K562 (cell line): ENCODE results near the gene GABPB2. TPM values are rescaled to one million over a fixed set of nuclear protein-coding genes. Genes with fewer than 3 reads are reported as not detected.

Source experiments
- ATAC-seq: fragments of 200-7000 bp; cut with Tn5 transposase; 3 replicates; pipeline ENCODE4 v1.9.1; 2020; ENCODE audit warnings: moderate library complexity
- BruUV-seq: library from RNA; stranded (reverse); fragments of 400-500 nt; replicated peaks from 2 replicates; lab custom pipeline; 2021; lab: Mats Ljungman, UMichigan
- CTCF ChIA-PET: fragments of 300-600 bp; formaldehyde crosslinking; extraction: SDS; loops from one replicate; lab custom pipeline; 2021; ENCODE audit warnings: low intra/inter-chr PET ratio; lab: Yijun Ruan, JAX
- POLR2A ChIA-PET: fragments of 300-600, 350-650 bp; sonication (Branson Sonifier 250); formaldehyde crosslinking; extraction: SDS; loops from one replicate; lab custom pipeline; 2021; ENCODE audit warnings: antibody characterized with exemption, inconsistent platforms; lab: Yijun Ruan, JAX
- DNase-seq, 4 experiments: peaks; one replicate each; pipeline versions ENCODE4 v3.0.0 to v3.0.0-alpha.2; 2011 to 2018; ENCODE audit warnings: low spot score in 3 of 4, mixed read lengths in 3 of 4; ENCODE audit errors: extremely low read depth in 1 of 4
- FAIRE-seq: peaks from 2 replicates; lab custom pipeline; 2011; peaks lifted over from hg19 to GRCh38; lab: Jason Lieb, UNC
- H2AFZ ChIP-seq: 2 replicates; pipeline ENCODE4 v1.6.0; 2011; ENCODE audit warnings: low read depth, low read length, control low read depth, inconsistent platforms
- H3K27ac ChIP-seq: fragments of 200-600 bp; 3 replicates; pipeline ENCODE4 v1.8.0; 2011; ENCODE audit warnings: low read depth, mild to moderate bottlenecking, control low read depth, inconsistent platforms, low read length, moderate library complexity, mixed read lengths; ENCODE audit errors: extremely low read depth
- H3K27me3 ChIP-seq, 2 experiments: fragments of 300-600 bp in 1 of 2; 2 replicates in 1 of 2; 3 replicates in 1 of 2; pipeline versions ENCODE4 v1.6.0 to v1.8.0; 2011; ENCODE audit warnings: inconsistent platforms in 2 of 2, low read length in 2 of 2, mild to moderate bottlenecking in 1 of 2, mixed read lengths in 1 of 2, moderate library complexity in 1 of 2; ENCODE audit not compliant: control insufficient read depth in 2 of 2, insufficient read depth in 2 of 2
- H3K36me3 ChIP-seq: fragments of 300-600 bp; 3 replicates; pipeline ENCODE4 v1.8.0; 2011; ENCODE audit warnings: mild to moderate bottlenecking, low read length, inconsistent platforms; ENCODE audit not compliant: control insufficient read depth, insufficient read depth
- H3K4me1 ChIP-seq, 2 experiments: fragments of 200-600 bp in 1 of 2; replicated peaks in 1 of 2; 2 replicates in 1 of 2; 3 replicates in 1 of 2; pipeline versions ENCODE4 v1.5.1 to v1.8.0; 2011; ENCODE audit warnings: inconsistent platforms in 2 of 2, low read length in 2 of 2, mild to moderate bottlenecking in 1 of 2, mixed read lengths in 1 of 2, moderate library complexity in 1 of 2; ENCODE audit not compliant: control insufficient read depth in 2 of 2, insufficient read depth in 2 of 2
- H3K4me2 ChIP-seq: 2 replicates; pipeline ENCODE4 v1.6.1; 2011; ENCODE audit warnings: low read length, control low read depth, inconsistent platforms, mixed read lengths; ENCODE audit not compliant: insufficient read depth
- H3K4me3 ChIP-seq: fragments of 200-600 bp; sonication (generic), shearing (Covaris generic); 2 replicates; pipeline ENCODE4 v1.5.1; 2016; ENCODE audit warnings: control low read depth, inconsistent platforms
- H3K79me2 ChIP-seq: fragments of 200-600 bp; 3 replicates; pipeline ENCODE4 v1.8.0; 2011; ENCODE audit warnings: low read length, inconsistent platforms; ENCODE audit not compliant: control insufficient read depth, insufficient read depth
- H3K9ac ChIP-seq, 2 experiments: 2 replicates each; pipeline versions ENCODE4 v1.6.0 to v1.6.1; 2011; ENCODE audit warnings: low read depth in 2 of 2, low read length in 2 of 2, control low read depth in 1 of 2, inconsistent platforms in 1 of 2, mild to moderate bottlenecking in 1 of 2, mixed read lengths in 1 of 2; ENCODE audit not compliant: insufficient read depth in 1 of 2
- H3K9me1 ChIP-seq: one replicate; pipeline ENCODE4 v1.6.0; 2011; ENCODE audit warnings: inconsistent platforms, mild to moderate bottlenecking, low read length, moderate library complexity; ENCODE audit not compliant: control insufficient read depth, insufficient read depth
- H3K9me3 ChIP-seq: replicated peaks from 2 replicates; pipeline ENCODE4 v1.5.1; 2011; ENCODE audit warnings: low read depth, low read length, inconsistent platforms; ENCODE audit not compliant: control insufficient read depth, insufficient read depth
- H4K20me1 ChIP-seq: replicated peaks from 2 replicates; pipeline ENCODE4 v1.6.1; 2011; ENCODE audit warnings: low read length, inconsistent platforms, mixed read lengths; ENCODE audit not compliant: control insufficient read depth, insufficient read depth
- ARHGAP35 ChIP-seq: fragments of 450-650 bp; IDR thresholded peaks from 2 replicates; pipeline ENCODE4 v1.6.1; 2018; ENCODE audit not compliant: partially characterized antibody
- ARID1B ChIP-seq: fragments of 450-650 bp; IDR thresholded peaks from 2 replicates; pipeline ENCODE4 v1.6.1; 2016; ENCODE audit warnings: antibody characterized with exemption, mild to moderate bottlenecking, inconsistent platforms
- ATF7 ChIP-seq: fragments of 450-650 bp; IDR thresholded peaks from 2 replicates; pipeline ENCODE4 v1.7.1; 2014; ENCODE audit warnings: mild to moderate bottlenecking, moderate library complexity
- HDAC2 ChIP-seq: fragments of 450-650 bp; IDR thresholded peaks from 2 replicates; pipeline ENCODE4 v1.6.1; 2016; ENCODE audit warnings: mild to moderate bottlenecking
- JUND ChIP-seq, 2 experiments: IDR thresholded peaks; 2 replicates in 1 of 2; 3 replicates in 1 of 2; pipeline ENCODE4 v1.6.1; 2011; ENCODE audit warnings: borderline replicate concordance in 2 of 2, low read depth in 2 of 2, low read length in 2 of 2, improper control_type of control experiment in 1 of 2, missing biosample characterization in 1 of 2, missing genetic modification characterization in 1 of 2, missing genetic modification reagents in 1 of 2
- MYC ChIP-seq, 2 experiments: fragments of 250-450 bp in 1 of 2; sonication (Bioruptor Pico) in 1 of 2; IDR thresholded peaks; 2 replicates each; pipeline versions ENCODE4 v1.5.1 to v1.6.1; 2012 to 2021; ENCODE audit warnings: low read depth in 2 of 2, borderline replicate concordance in 1 of 2, improper control_type of control experiment in 1 of 2, low read length in 1 of 2, mild to moderate bottlenecking in 1 of 2, moderate library complexity in 1 of 2
- POLR3A ChIP-seq: IDR thresholded peaks from 2 replicates; pipeline ENCODE4 v1.6.1; 2011; ENCODE audit warnings: borderline replicate concordance, mild to moderate bottlenecking, moderate library complexity; ENCODE audit not compliant: insufficient read length, insufficient read depth; ENCODE audit errors: extremely low read depth
- RUNX1 ChIP-seq: sonication (generic); IDR thresholded peaks from 2 replicates; pipeline ENCODE4 v1.6.1; 2016; ENCODE audit warnings: antibody characterized with exemption, low read depth
- SMAD4 ChIP-seq: fragments of 250-450 bp; sonication (Bioruptor Pico); conservative IDR thresholded peaks from 2 replicates; pipeline ENCODE4 v1.8.0; 2021; ENCODE audit warnings: inconsistent platforms, mild to moderate bottlenecking, moderate library complexity
- YY1 ChIP-seq, 3 experiments: IDR thresholded peaks; 2 replicates each; pipeline ENCODE4 v1.6.1; 2011; ENCODE audit warnings: low read length in 2 of 3, mild to moderate bottlenecking in 2 of 3, moderate library complexity in 2 of 3, borderline replicate concordance in 1 of 3, control low read depth in 1 of 3, low read depth in 1 of 3; ENCODE audit not compliant: insufficient read depth in 3 of 3, insufficient replicate concordance in 2 of 3, control insufficient read depth in 1 of 3, insufficient read length in 1 of 3; ENCODE audit errors: extremely low read depth in 1 of 3
- ZNF12 ChIP-seq: sonication (generic); formaldehyde crosslinking; IDR thresholded peaks from 2 replicates; pipeline ENCODE4 v1.4.0; 2020; ENCODE audit warnings: mild to moderate bottlenecking, missing genetic modification reagents
- ZNF232 ChIP-seq: sonication (generic); formaldehyde crosslinking; IDR thresholded peaks from 2 replicates; pipeline ENCODE4 v1.8.0; 2022; ENCODE audit warnings: mild to moderate bottlenecking, missing genetic modification reagents
- WGBS: fragments of 100-300 bp; shearing (Covaris generic); methylation state at CpG from one replicate; pipeline ENCODE4 v1.1.6; 2016; ENCODE audit warnings: low coverage, mixed read lengths; ENCODE audit not compliant: insufficient coverage; ENCODE audit errors: missing lambda C conversion rate; 5-methylcytosine and 5-hydroxymethylcytosine counted together
- in situ Hi-C: fragments of 300-500 bp; cut with MboI; formaldehyde crosslinking; loops from 4 replicates; pipeline ENCODE4 v1.15.0; 2018; ENCODE audit warnings: inconsistent platforms, mixed read lengths
- intact Hi-C: fragments of 100-400 bp; cut with micrococcal nuclease; formaldehyde crosslinking; loops from 2 replicates; pipeline ENCODE4 v1.14.2; 2022
- polyA plus RNA-seq, 8 experiments: library from polyadenylated mRNA; depleted of rRNA in 4 of 8; stranded (reverse) in 5 of 8; unstranded in 3 of 8; fragments of >200 nt; fragmentation: Nextera tagmentation in 2 of 8; fragmentation: Illumina TruSeq in 1 of 8; extraction: Ambion mirVana in 2 of 8; extraction: Trizol in 1 of 8; gene quantifications; 2 replicates each; pipeline versions ENCODE4 v1.2.1 to v1.2.3, GENCODE V29; 2011 to 2014; ENCODE audit warnings: inconsistent platforms in 1 of 8, missing spikeins in 1 of 8
- total RNA-seq, 7 experiments: library from RNA; depleted of rRNA in 6 of 7; stranded (reverse); fragments of >200 nt in 6 of 7; fragmentation: Illumina TruSeq in 2 of 7; extraction: Trizol in 2 of 7; gene quantifications; 2 replicates each; pipeline versions ENCODE4 v1.2.1 to v1.2.3, GENCODE V29; 2011 to 2021; ENCODE audit warnings: low replicate concordance in 1 of 7
- TF ChIP-seq, protein P1 (sequence below): fragments of 450-650 bp; formaldehyde crosslinking; IDR thresholded peaks from 2 replicates; pipeline ENCODE4 v1.4.0; 2022; ENCODE audit warnings: mild to moderate bottlenecking, moderate library complexity
- TF ChIP-seq, protein P2 (sequence below), 2 experiments: fragments of 450-650 bp; conservative IDR thresholded peaks; 2 replicates each; pipeline ENCODE4 v1.6.1; 2017; ENCODE audit warnings: mild to moderate bottlenecking in 2 of 2, moderate library complexity in 2 of 2
- TF ChIP-seq, protein P3 (sequence below): sonication (generic); formaldehyde crosslinking; IDR thresholded peaks from 2 replicates; pipeline ENCODE4 v1.8.0; 2022; ENCODE audit warnings: missing genetic modification reagents, mild to moderate bottlenecking, moderate library complexity, borderline replicate concordance

GABPB2 gene
- total and polyA plus RNA-seq, 9 of the 15 experiments (the other 6 are each of a cell fraction or from before 2014, with no cell fraction given): 2.2 to 13.3 (median 6.1) TPM

DNA sequence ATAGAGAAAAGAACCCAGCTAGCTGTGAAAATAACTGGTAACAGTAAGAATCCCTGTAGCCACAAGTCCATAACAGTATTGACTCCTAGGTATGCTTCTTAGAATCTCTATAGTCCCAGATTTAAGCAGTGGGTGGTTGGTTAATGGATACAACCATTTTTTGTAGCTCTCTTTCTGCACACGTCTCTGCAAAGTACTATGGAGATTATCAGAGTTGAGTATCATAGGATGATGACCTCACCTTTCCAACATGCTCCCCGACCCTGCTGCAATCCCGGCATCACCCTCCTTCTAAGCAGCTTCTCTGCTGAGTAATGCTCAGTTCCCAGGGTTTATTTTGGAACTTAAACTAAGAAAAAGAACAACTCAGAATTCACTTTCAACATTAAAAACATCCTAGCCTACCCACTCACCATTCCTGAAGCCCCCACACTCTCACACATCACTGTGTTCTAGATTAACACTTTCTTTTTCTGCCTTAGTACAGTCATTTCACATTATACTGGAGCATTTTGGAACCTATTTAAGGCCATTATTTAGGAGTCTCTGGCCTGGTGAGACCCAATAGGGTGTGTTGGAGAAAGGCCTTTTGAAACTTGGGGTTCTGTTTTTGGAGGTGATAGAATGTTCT, 7.7 kb upstream of the GABPB2 start:
- peak; percentile 51 for ATAC-seq
- H2AFZ ChIP-seq: no peak overlapping the region
- TF ChIP-seq JUND (IDR thresholded peaks at IDR 0.05; ENCODE audit: borderline replicate concordance, low read depth, low read length) (peak; percentile 98), JUND (tag; IDR thresholded peaks at IDR 0.05; ENCODE audit: borderline replicate concordance, low read depth, low read length) (peak; percentile 99), YY1 (IDR thresholded peaks at IDR 0.05; ENCODE audit: borderline replicate concordance in 1 of 3, control insufficient read depth in 1 of 3, extremely low read depth in 1 of 3, insufficient read depth in 3 of 3, insufficient read length in 1 of 3, insufficient replicate concordance in 2 of 3, low read depth in 1 of 3, low read length in 2 of 3) (no peak), SMAD4 (CRISPR knock-in tag) (no peak), MYC (IDR thresholded peaks at IDR 0.05; ENCODE audit: low read depth, low read length) (peak; percentile 67), MYC (CRISPR knock-in tag; IDR thresholded peaks at IDR 0.05; ENCODE audit: borderline replicate concordance, low read depth) (no peak), ATF7 (peak; percentile 98), RUNX1 (no peak), HDAC2 (0 out of 2 replicates have a peak, but pooled peaks have one; percentile 15), ZNF12 (CRISPR knock-in tag) (no peak), ARHGAP35 (no peak), ZNF232 (no peak), ARID1B (peak; percentile 38; the same call in 1 of the 2 replicates), POLR3A (no peak)
- TF ChIP-seq, protein P1, sequence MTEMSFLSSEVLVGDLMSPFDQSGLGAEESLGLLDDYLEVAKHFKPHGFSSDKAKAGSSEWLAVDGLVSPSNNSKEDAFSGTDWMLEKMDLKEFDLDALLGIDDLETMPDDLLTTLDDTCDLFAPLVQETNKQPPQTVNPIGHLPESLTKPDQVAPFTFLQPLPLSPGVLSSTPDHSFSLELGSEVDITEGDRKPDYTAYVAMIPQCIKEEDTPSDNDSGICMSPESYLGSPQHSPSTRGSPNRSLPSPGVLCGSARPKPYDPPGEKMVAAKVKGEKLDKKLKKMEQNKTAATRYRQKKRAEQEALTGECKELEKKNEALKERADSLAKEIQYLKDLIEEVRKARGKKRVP: no peak
- TF ChIP-seq, protein P2, sequence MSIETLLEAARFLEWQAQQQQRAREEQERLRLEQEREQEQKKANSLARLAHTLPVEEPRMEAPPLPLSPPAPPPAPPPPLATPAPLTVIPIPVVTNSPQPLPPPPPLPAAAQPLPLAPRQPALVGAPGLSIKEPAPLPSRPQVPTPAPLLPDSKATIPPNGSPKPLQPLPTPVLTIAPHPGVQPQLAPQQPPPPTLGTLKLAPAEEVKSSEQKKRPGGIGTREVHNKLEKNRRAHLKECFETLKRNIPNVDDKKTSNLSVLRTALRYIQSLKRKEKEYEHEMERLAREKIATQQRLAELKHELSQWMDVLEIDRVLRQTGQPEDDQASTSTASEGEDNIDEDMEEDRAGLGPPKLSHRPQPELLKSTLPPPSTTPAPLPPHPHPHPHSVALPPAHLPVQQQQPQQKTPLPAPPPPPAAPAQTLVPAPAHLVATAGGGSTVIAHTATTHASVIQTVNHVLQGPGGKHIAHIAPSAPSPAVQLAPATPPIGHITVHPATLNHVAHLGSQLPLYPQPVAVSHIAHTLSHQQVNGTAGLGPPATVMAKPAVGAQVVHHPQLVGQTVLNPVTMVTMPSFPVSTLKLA (conservative IDR thresholded peaks at IDR 0.05): peak in 1 of 2 experiments; percentile 48; a peak in 2 of 4 replicates
- TF ChIP-seq, protein P3, sequence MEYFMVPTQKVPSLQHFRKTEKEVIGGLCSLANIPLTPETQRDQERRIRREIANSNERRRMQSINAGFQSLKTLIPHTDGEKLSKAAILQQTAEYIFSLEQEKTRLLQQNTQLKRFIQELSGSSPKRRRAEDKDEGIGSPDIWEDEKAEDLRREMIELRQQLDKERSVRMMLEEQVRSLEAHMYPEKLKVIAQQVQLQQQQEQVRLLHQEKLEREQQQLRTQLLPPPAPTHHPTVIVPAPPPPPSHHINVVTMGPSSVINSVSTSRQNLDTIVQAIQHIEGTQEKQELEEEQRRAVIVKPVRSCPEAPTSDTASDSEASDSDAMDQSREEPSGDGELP: 0 out of 2 replicates have a peak, but pooled peaks have one; percentile 1

More for the DNA sequence above, 7.7 kb upstream of the GABPB2 start:
- Histone ChIP-seq H3K9ac (peak overlapping the region in 1 of 2 experiments; percentile 45; a peak in 1 of 4 replicates), H3K36me3 (peaks cover 39% of the 10 kb centered on the region), H3K4me1 (peaks cover 14 to 20% of the 10 kb centered on the region in 2 experiments; a peak in 4 of 5 replicates), H3K4me2 (peak overlapping the region; percentile 65), H3K79me2 (peaks cover 76% of the 10 kb centered on the region), H3K4me3 (0 out of 2 replicates have a peak overlapping the region, but pooled peaks have one; percentile 10), H3K27ac (peak overlapping the region; percentile 63), H4K20me1 (no peaks in the 10 kb centered on the region), H3K27me3 (no peaks in the 10 kb centered on the region), H3K9me3 (no peaks in the 10 kb centered on the region), H3K9me1 (no peaks in the 10 kb centered on the region)
- no TSS peak for BruUV-seq
- intact Hi-C loops (no loop called here), in situ Hi-C loops (no loop called here)
- CTCF ChIA-PET: no interaction called here
- POLR2A ChIA-PET: interaction anchor here (0.6 to 1.4 kb wide), 2 partner anchors 46 to 63 kb away, joined by 3 to 4 read pairs; no protein-coding TSS in a partner anchor
- peak in 3 of 4 experiments; percentile 49 to 74 (median 73) for DNase-seq
- WGBS: 0% methylated on average over 3 of the region's 3 CpGs
- FAIRE-seq: peak; percentile 70
